ENCODE data around the gene SEPTIN7.
"Not testable (repeated sequence)": the region's sequence is repeated elsewhere in the genome, so short reads cannot be mapped to it uniquely, and the experiment has no call there.

GRCh38 chr7:35756453-35756852 lies 44.4 kb upstream of the SEPTIN7 start:
- TF ChIP-seq, protein P1, sequence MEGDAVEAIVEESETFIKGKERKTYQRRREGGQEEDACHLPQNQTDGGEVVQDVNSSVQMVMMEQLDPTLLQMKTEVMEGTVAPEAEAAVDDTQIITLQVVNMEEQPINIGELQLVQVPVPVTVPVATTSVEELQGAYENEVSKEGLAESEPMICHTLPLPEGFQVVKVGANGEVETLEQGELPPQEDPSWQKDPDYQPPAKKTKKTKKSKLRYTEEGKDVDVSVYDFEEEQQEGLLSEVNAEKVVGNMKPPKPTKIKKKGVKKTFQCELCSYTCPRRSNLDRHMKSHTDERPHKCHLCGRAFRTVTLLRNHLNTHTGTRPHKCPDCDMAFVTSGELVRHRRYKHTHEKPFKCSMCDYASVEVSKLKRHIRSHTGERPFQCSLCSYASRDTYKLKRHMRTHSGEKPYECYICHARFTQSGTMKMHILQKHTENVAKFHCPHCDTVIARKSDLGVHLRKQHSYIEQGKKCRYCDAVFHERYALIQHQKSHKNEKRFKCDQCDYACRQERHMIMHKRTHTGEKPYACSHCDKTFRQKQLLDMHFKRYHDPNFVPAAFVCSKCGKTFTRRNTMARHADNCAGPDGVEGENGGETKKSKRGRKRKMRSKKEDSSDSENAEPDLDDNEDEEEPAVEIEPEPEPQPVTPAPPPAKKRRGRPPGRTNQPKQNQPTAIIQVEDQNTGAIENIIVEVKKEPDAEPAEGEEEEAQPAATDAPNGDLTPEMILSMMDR (IDR thresholded peaks at IDR 0.05; ENCODE audit: insufficient read depth, low read length, poor library complexity, severe bottlenecking) = not testable (repeated sequence)
- TF ChIP-seq EZH2phosphoT487 (conservative IDR thresholded peaks at IDR 0.05; ENCODE audit: low read length) = not testable (repeated sequence)

All from SU-DHL-6 (cell line).